ENCODE measurements around the gene TIAM1. TPM values are rescaled to one million over a fixed set of nuclear protein-coding genes. Genes with fewer than 3 reads are reported as not detected.

Gene TIAM1
- total RNA-seq, 2 donors from 2014 or later: 6.0 to 38.1 TPM

- Histone ChIP-seq H3K4me1 (replicated peaks) (no peaks in the 10 kb centered on the region), H3K27ac (no peak overlapping the region), H3K4me3 (no peak overlapping the region), H3K9me3 (no peaks in the 10 kb centered on the region), H3K27me3 (replicated peaks; ENCODE audit: insufficient read depth) (no peaks in the 10 kb centered on the region), H3K36me3 (no peaks in the 10 kb centered on the region)
- intact Hi-C loops (cut with DNase I): no loop called here
- TF ChIP-seq POLR2AphosphoS5 (IDR thresholded peaks at IDR 0.05) (no peak), POLR2A (IDR thresholded peaks at IDR 0.05) (no peak), CTCF (IDR thresholded peaks at IDR 0.05) (no peak)
- WGBS: 81% methylated on average over 9 of the region's 9 CpGs
- DNase-seq (ENCODE audit: low spot score): no peak
Observed at GRCh38 chr21:31316488-31317169, 27.4 kb downstream of the TIAM1 start.

GRCh38 chr21:31316072-31316471, 28.0 kb downstream of the TIAM1 start:
- WGBS: 53% methylated on average over 3 of the region's 3 CpGs
- Histone ChIP-seq H3K4me3 (no peak overlapping the region), H3K27me3 (replicated peaks; ENCODE audit: insufficient read depth) (no peaks in the 10 kb centered on the region), H3K4me1 (replicated peaks) (no peaks in the 10 kb centered on the region), H3K36me3 (no peaks in the 10 kb centered on the region), H3K9me3 (no peaks in the 10 kb centered on the region), H3K27ac (no peak overlapping the region)
- DNase-seq (ENCODE audit: low spot score): no peak
- intact Hi-C loops (cut with DNase I): no loop called here
- TF ChIP-seq POLR2A (IDR thresholded peaks at IDR 0.05) (no peak), POLR2AphosphoS5 (IDR thresholded peaks at IDR 0.05) (no peak), CTCF (IDR thresholded peaks at IDR 0.05) (no peak)

GRCh38 chr21:31310750-31311149, 33.3 kb downstream of the TIAM1 start:
- no peaks in the 10 kb centered on the region for H3K9me3 ChIP-seq
- 27% methylated on average over 7 of the region's 7 CpGs for WGBS
- intact Hi-C loops (cut with DNase I): no loop called here
- TF ChIP-seq CTCF (IDR thresholded peaks at IDR 0.05) (no peak), POLR2AphosphoS5 (IDR thresholded peaks at IDR 0.05) (peak; percentile 77), POLR2A (IDR thresholded peaks at IDR 0.05) (no peak)
- H3K4me3 ChIP-seq: no peak overlapping the region
- no peaks in the 10 kb centered on the region for H3K36me3 ChIP-seq
- no peaks in the 10 kb centered on the region for H3K4me1 ChIP-seq (replicated peaks)
- no peak overlapping the region for H3K27ac ChIP-seq
- DNase-seq (ENCODE audit: low spot score): peak; percentile 67
- no peaks in the 10 kb centered on the region for H3K27me3 ChIP-seq (replicated peaks; ENCODE audit: insufficient read depth)

- no peak for DNase-seq (ENCODE audit: low spot score)
- Histone ChIP-seq H3K36me3 (no peaks in the 10 kb centered on the region), H3K4me1 (replicated peaks) (no peaks in the 10 kb centered on the region), H3K27me3 (replicated peaks; ENCODE audit: insufficient read depth) (no peaks in the 10 kb centered on the region), H3K9me3 (no peaks in the 10 kb centered on the region), H3K27ac (no peak overlapping the region), H3K4me3 (no peak overlapping the region)
- TF ChIP-seq POLR2A (IDR thresholded peaks at IDR 0.05): no peak
- no peak for TF ChIP-seq CTCF (IDR thresholded peaks at IDR 0.05)
- no peak for TF ChIP-seq POLR2AphosphoS5 (IDR thresholded peaks at IDR 0.05)
- 83% methylated on average over 7 of the region's 7 CpGs for WGBS
- intact Hi-C loops (cut with DNase I): no loop called here
Observed at GRCh38 chr21:31308584-31308983, 35.5 kb downstream of the TIAM1 start.

- WGBS: 73% methylated on average over 4 of the region's 4 CpGs
- H3K36me3 ChIP-seq: no peaks in the 10 kb centered on the region
Observed at GRCh38 chr21:31305888-31306287, 38.2 kb downstream of the TIAM1 start.

More at GRCh38 chr21:31305888-31306287, 38.2 kb downstream of the TIAM1 start:
- H3K4me3 ChIP-seq: no peak overlapping the region
- no peak for TF ChIP-seq POLR2A (IDR thresholded peaks at IDR 0.05)
- no peak for TF ChIP-seq CTCF (IDR thresholded peaks at IDR 0.05)
- no peak for TF ChIP-seq POLR2AphosphoS5 (IDR thresholded peaks at IDR 0.05)
- intact Hi-C loops (cut with DNase I): no loop called here
- H3K27ac ChIP-seq: no peak overlapping the region
- no peaks in the 10 kb centered on the region for H3K27me3 ChIP-seq (replicated peaks; ENCODE audit: insufficient read depth)
- H3K4me1 ChIP-seq (replicated peaks): no peaks in the 10 kb centered on the region
- DNase-seq (ENCODE audit: low spot score): no peak
- no peaks in the 10 kb centered on the region for H3K9me3 ChIP-seq

Measured in prostate gland (tissue), 2 donors.